Esophagus muscularis mucosa (tissue), 4 donors: Measurements from ENCODE around the gene SLC4A5. TPM values are rescaled to one million over a fixed set of nuclear protein-coding genes. Genes with fewer than 3 reads are reported as not detected.
A peak's percentile ranks its signal among the peaks of the same experiment; 100 is the strongest.

Source experiments
- DNase-seq: peaks from one replicate; pipeline ENCODE4 v3.0.0-alpha.2; 2017; ENCODE audit errors: extremely low spot score
- H3K27ac ChIP-seq, 4 donors: fragments of 200-600 bp; sonication (generic); replicated peaks in 1 of 4; 1 replicate in 3 of 4; 2 replicates in 1 of 4; pipeline ENCODE4 v1.5.1; 2016 to 2019; ENCODE audit warnings: mild to moderate bottlenecking in 1 of 4
- H3K27me3 ChIP-seq, 4 donors: fragments of 200-600 bp; sonication (generic); one replicate each; pipeline versions ENCODE4 v1.5.1 to v1.6.0; 2016 to 2019
- H3K36me3 ChIP-seq, 4 donors: fragments of 200-600 bp; sonication (generic); one replicate each; pipeline ENCODE4 v1.5.1; 2016 to 2019
- H3K4me1 ChIP-seq, 4 donors: fragments of 200-600 bp; sonication (generic); one replicate each; pipeline ENCODE4 v1.5.1; 2016 to 2019
- H3K4me3 ChIP-seq, 4 donors: fragments of 200-600 bp; sonication (generic); 1 replicate in 2 of 4; 2 replicates in 2 of 4; pipeline ENCODE4 v1.5.1; 2016 to 2019; ENCODE audit warnings: mild to moderate bottlenecking in 4 of 4, moderate library complexity in 1 of 4
- H3K9me3 ChIP-seq, 4 donors: fragments of 200-600 bp; sonication (generic); 1 replicate in 3 of 4; 2 replicates in 1 of 4; pipeline ENCODE4 v1.5.1; 2016 to 2019
- CTCF ChIP-seq, 3 experiments: fragments of 200-600 bp in 2 of 3; fragments of 450-650 bp in 1 of 3; sonication (generic) in 2 of 3; IDR thresholded peaks; one replicate each; pipeline ENCODE4 v1.5.1; 2017 to 2019; ENCODE audit warnings: antibody characterized with exemption in 3 of 3, mild to moderate bottlenecking in 2 of 3, moderate library complexity in 1 of 3
- EP300 ChIP-seq: sonication (generic); formaldehyde crosslinking; IDR thresholded peaks from one replicate; pipeline ENCODE4 v1.6.1; 2017; ENCODE audit warnings: antibody characterized with exemption
- POLR2A ChIP-seq: fragments of 450-650 bp; IDR thresholded peaks from one replicate; pipeline ENCODE4 v1.6.1; 2017; ENCODE audit warnings: antibody characterized with exemption, moderate library complexity, mild to moderate bottlenecking, low read depth
- POLR2AphosphoS5 ChIP-seq, 2 donors: sonication (generic); formaldehyde crosslinking; IDR thresholded peaks; one replicate each; pipeline ENCODE4 v1.6.1; 2017; ENCODE audit warnings: antibody characterized with exemption in 2 of 2
- WGBS: methylation state at CpG from one replicate; pipeline ENCODE4 v1.1.5; 2018; 5-methylcytosine and 5-hydroxymethylcytosine counted together
- intact Hi-C: fragments of 100-400 bp; cut with DNase I; formaldehyde crosslinking; loops from one replicate; pipeline ENCODE4 v1.15.1; 2023
- total RNA-seq, 4 donors: library from RNA; depleted of rRNA; stranded (reverse); fragments of >200 nt; gene quantifications; one replicate each; pipeline versions ENCODE4 v1.1.0 to v1.2.1, GENCODE V29; 2016

The SLC4A5 gene
- total RNA-seq, 4 donors from 2014 or later = 0.50 to 1.8 (median 1.4) TPM

DNA sequence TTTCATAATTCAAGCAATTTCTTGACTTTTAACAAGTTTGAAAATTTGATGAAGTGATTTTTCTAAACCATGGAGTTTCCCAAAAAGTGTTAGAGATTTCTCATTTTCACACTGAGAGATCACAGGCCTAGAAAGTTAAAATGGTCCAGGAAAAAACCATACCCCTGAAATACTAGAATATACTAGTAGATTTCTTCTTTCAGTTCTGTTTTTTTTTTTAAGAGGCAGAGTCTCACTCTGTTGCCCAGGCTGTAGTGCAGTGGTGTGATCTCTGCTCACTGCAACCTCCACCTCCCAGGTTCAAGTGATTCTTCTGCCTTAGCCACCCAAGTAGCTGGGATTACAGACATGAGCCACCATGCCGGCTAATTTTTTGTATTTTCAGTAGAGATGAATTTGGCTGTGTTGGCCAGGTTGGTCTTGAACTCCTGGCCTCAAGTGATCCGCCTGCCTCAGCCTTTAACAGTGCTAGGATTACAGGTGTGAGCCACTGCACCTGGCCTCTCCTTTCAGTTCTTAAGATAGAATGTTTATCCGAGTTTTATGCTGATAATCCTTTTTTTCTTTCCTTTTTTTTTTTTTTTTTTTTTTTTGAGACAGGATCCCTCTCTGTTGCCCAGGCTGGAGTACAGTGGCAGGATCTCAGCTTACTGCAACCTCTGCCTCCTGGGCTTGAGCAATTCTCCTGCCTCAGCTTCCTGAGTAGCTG lies 130.4 kb downstream of the SLC4A5 start:
- H3K36me3 ChIP-seq = peaks cover 11 to 80% (median 50%) of the 10 kb centered on the region in 4 donors
- no peak for DNase-seq
- intact Hi-C loops = no loop called here
- no peaks in the 10 kb centered on the region for H3K27me3 ChIP-seq
- H3K4me3 ChIP-seq = no peak overlapping the region
- H3K4me1 ChIP-seq = no peaks in the 10 kb centered on the region
- no peak overlapping the region for H3K27ac ChIP-seq
- TF ChIP-seq POLR2AphosphoS5 (IDR thresholded peaks at IDR 0.05) (no peak), EP300 (no peak), CTCF (IDR thresholded peaks at IDR 0.05) (no peak), POLR2A (no peak)
- H3K9me3 ChIP-seq = no peaks in the 10 kb centered on the region
- WGBS = 88% methylated on average over 3 of the region's 3 CpGs

- H3K27me3 ChIP-seq = no peaks in the 10 kb centered on the region
Observed at GRCh38 chr2:74206180-74206688, 137.0 kb downstream of the SLC4A5 start.

DNA sequence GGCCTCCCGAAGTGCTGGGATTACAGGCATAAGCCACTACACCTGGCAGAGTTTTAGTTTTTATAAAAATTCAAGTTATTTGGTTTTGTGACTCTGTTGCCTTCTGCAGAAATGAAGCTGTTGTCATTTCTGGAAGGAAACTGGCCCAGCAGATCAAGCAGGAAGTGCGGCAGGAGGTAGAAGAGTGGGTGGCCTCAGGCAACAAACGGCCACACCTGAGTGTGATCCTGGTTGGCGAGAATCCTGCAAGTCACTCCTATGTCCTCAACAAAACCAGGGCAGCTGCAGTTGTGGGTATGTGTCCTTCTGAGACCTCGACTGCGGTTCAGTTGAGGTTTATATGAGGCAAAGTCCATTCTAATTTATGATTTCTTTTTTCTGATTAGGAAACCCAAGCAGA lies 137.6 kb downstream of the SLC4A5 start:
- intact Hi-C loops = no loop called here
- H3K9me3 ChIP-seq = no peaks in the 10 kb centered on the region
- peak overlapping the region in 1 of 4 donors; percentile 31 for H3K27ac ChIP-seq
- peaks cover 0 to 39% (median 14%) of the 10 kb centered on the region in 4 donors for H3K36me3 ChIP-seq
- H3K4me3 ChIP-seq = no peak overlapping the region
- H3K4me1 ChIP-seq = peaks cover 12 to 35% (median 21%) of the 10 kb centered on the region in 4 donors
- no peaks in the 10 kb centered on the region for H3K27me3 ChIP-seq
- WGBS = 75% methylated on average over 6 of the region's 6 CpGs
- no peak for TF ChIP-seq POLR2A
- TF ChIP-seq POLR2AphosphoS5 (IDR thresholded peaks at IDR 0.05) = no peak
- no peak for TF ChIP-seq CTCF (IDR thresholded peaks at IDR 0.05)
- TF ChIP-seq EP300 = no peak
- no peak for DNase-seq

More at GRCh38 chr2:74206180-74206688, 137.0 kb downstream of the SLC4A5 start:
- Histone ChIP-seq H3K36me3 (peaks cover 0 to 45% (median 19%) of the 10 kb centered on the region in 4 donors), H3K4me3 (no peak overlapping the region), H3K9me3 (no peaks in the 10 kb centered on the region), H3K4me1 (peaks cover 11 to 30% (median 16%) of the 10 kb centered on the region in 4 donors), H3K27ac (peak overlapping the region in 2 of 4 donors; percentile 10 to 52)
- intact Hi-C loops = no loop called here
- TF ChIP-seq EP300 (no peak), POLR2A (no peak), POLR2AphosphoS5 (IDR thresholded peaks at IDR 0.05) (no peak), CTCF (IDR thresholded peaks at IDR 0.05) (no peak)
- WGBS = 74% methylated on average over 6 of the region's 6 CpGs
- no peak for DNase-seq

DNA sequence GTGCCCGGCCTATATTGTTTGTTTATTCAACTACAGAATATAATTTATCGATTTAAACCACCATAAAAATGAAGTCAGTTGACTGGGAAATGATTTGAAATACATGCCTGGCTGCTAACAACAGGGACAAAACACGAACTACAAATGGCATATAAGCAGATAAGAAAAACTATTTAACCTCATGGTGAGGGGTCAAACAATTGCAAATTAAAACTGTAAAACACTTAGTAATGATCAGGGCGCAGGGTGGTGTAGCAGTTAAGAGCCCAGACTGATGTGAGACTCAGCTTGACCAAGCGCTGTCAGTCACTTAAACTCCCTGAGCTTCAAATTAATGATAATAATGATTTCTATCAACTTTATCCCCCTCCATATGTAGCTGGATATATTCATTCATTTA lies 138.1 kb downstream of the SLC4A5 start:
- no peak overlapping the region for H3K4me3 ChIP-seq
- H3K27ac ChIP-seq = no peak overlapping the region
- no peaks in the 10 kb centered on the region for H3K27me3 ChIP-seq
- peaks cover 13 to 35% (median 24%) of the 10 kb centered on the region in 4 donors for H3K4me1 ChIP-seq
- intact Hi-C loops = no loop called here
- DNase-seq = no peak
- WGBS = 89% methylated on average over 5 of the region's 5 CpGs
- TF ChIP-seq EP300 = no peak
- H3K9me3 ChIP-seq = no peaks in the 10 kb centered on the region
- peaks cover 0 to 35% (median 11%) of the 10 kb centered on the region in 4 donors for H3K36me3 ChIP-seq

- intact Hi-C loops = no loop called here
- H3K4me1 ChIP-seq = peaks cover 19 to 42% (median 31%) of the 10 kb centered on the region in 4 donors
- peaks cover 0 to 28% (median 8%) of the 10 kb centered on the region in 4 donors for H3K36me3 ChIP-seq
- DNase-seq = no peak
- no peaks in the 10 kb centered on the region for H3K27me3 ChIP-seq
- H3K4me3 ChIP-seq = no peak overlapping the region
- WGBS = 98% methylated on average over 3 of the region's 3 CpGs
- TF ChIP-seq CTCF (IDR thresholded peaks at IDR 0.05) = no peak
- peak overlapping the region in 1 of 4 donors; percentile 7 for H3K27ac ChIP-seq
- no peaks in the 10 kb centered on the region for H3K9me3 ChIP-seq
Observed at GRCh38 chr2:74204436-74204835, 138.8 kb downstream of the SLC4A5 start.
